ENCODE measurements around the gene HAS3.

Gene HAS3

GRCh38 chr16:69108064-69108904 is 2.8 kb downstream of the HAS3 start:
- ATAC-seq (replicated peaks) (no peak), DNase-seq (no peak)
- Mint-ChIP-seq H3K4me1 (peaks cover 22 to 38% of the 10 kb centered on the region in 2 donors), H3K4me3 (no peak overlapping the region), H3K36me3 (peaks cover 31 to 49% of the 10 kb centered on the region in 2 donors), H3K27ac (no peak overlapping the region), H3K9me3 (no peaks in the 10 kb centered on the region), H3K27me3 (peaks cover 39 to 44% of the 10 kb centered on the region in 2 donors)

DNA sequence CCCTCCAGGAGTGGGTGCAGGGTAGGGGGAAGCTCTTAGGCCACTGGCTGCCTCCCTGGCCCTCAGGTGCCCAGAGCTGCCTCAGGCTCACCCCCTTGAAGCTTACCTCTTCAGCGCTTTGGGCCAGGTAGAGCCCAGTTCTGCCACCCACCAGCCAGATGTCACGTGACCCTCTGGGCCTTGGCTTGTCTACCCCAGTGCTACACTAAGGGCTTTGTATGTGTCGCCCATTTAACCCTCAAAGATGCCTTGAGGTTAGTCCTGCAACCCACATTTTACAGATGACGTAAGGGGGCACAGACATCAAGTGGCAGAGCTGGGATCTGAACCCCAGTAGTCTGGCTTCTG is 3.4 kb downstream of the HAS3 start:
- H3K27me3 Mint-ChIP-seq: peaks cover 36 to 44% of the 10 kb centered on the region in 2 donors

GRCh38 chr16:69109486-69110270 is 4.2 kb downstream of the HAS3 start:
- peaks cover 25 to 39% of the 10 kb centered on the region in 2 donors for H3K4me1 Mint-ChIP-seq
- H3K4me3 Mint-ChIP-seq: no peak overlapping the region
- peaks cover 33 to 57% of the 10 kb centered on the region in 2 donors for H3K36me3 Mint-ChIP-seq
- H3K27ac Mint-ChIP-seq: peak overlapping the region; percentile 56
- H3K27me3 Mint-ChIP-seq: peaks cover 32 to 40% of the 10 kb centered on the region in 2 donors
- ATAC-seq (replicated peaks) (no peak), DNase-seq (no peak)
- no peaks in the 10 kb centered on the region for H3K9me3 Mint-ChIP-seq

More for the DNA sequence above, 3.4 kb downstream of the HAS3 start:
- Mint-ChIP-seq H3K4me3 (no peak overlapping the region), H3K4me1 (peaks cover 23 to 39% of the 10 kb centered on the region in 2 donors), H3K27ac (no peak overlapping the region), H3K9me3 (no peaks in the 10 kb centered on the region), H3K36me3 (peaks cover 31 to 52% of the 10 kb centered on the region in 2 donors)
- DNase-seq (no peak), ATAC-seq (replicated peaks) (no peak)

- no peak for ATAC-seq (replicated peaks)
- H3K36me3 Mint-ChIP-seq: peaks cover 35 to 60% of the 10 kb centered on the region in 2 donors
- peaks cover 26 to 33% of the 10 kb centered on the region in 2 donors for H3K27me3 Mint-ChIP-seq
- H3K4me1 Mint-ChIP-seq: peaks cover 22 to 36% of the 10 kb centered on the region in 2 donors
- no peak overlapping the region for H3K27ac Mint-ChIP-seq
- no peaks in the 10 kb centered on the region for H3K9me3 Mint-ChIP-seq
- no peak for DNase-seq
- H3K4me3 Mint-ChIP-seq: no peak overlapping the region
Observed at GRCh38 chr16:69110406-69110805, 5.0 kb downstream of the HAS3 start.

DNA sequence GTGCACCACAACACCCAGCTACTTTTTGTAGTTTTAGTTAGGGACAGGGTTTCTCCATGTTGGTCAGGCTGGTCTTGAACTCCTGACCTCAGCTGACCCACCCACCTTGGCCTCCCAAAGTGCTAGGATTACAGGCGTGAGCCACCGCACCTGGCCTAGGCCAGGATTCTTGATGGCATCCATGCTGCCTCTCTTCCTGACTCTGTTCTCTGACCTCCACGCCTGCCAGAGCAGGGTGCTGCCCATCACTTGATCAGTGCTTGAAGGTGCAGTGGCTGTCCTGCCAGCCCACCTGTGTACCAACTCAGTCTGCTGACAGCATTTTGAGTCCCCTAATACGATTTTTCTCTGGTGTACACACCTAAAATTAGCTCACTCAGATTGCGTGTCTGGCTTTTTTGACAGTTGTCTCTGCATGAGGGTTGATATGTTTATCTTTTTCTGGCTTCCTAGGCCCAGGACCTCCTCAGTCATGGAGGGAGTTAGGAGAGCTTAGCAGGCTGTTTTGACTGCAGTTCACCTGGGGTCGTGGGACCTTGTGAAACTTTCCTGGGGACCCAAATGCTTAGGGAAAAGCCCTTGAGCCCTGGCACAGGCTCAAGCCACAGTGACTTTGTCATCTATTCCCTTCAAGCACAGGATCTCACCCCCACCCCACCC is 5.9 kb downstream of the HAS3 start:
- peaks cover 18 to 29% of the 10 kb centered on the region in 2 donors for H3K4me1 Mint-ChIP-seq

GRCh38 chr16:69111876-69112230 is 6.4 kb downstream of the HAS3 start:
- peaks cover 16 to 25% of the 10 kb centered on the region in 2 donors for H3K4me1 Mint-ChIP-seq
- H3K36me3 Mint-ChIP-seq: peaks cover 44 to 64% of the 10 kb centered on the region in 2 donors
- H3K27ac Mint-ChIP-seq: no peak overlapping the region
- DNase-seq (no peak), ATAC-seq (replicated peaks) (no peak)
- no peaks in the 10 kb centered on the region for H3K9me3 Mint-ChIP-seq
- no peak overlapping the region for H3K4me3 Mint-ChIP-seq
- H3K27me3 Mint-ChIP-seq: peaks cover 19 to 24% of the 10 kb centered on the region in 2 donors

More for the DNA sequence above, 5.9 kb downstream of the HAS3 start:
- Mint-ChIP-seq H3K27me3 (peaks cover 21 to 28% of the 10 kb centered on the region in 2 donors), H3K9me3 (no peaks in the 10 kb centered on the region), H3K36me3 (peaks cover 40 to 61% of the 10 kb centered on the region in 2 donors), H3K4me3 (no peak overlapping the region), H3K27ac (no peak overlapping the region)
- DNase-seq: no peak
- no peak for ATAC-seq (replicated peaks)

DNA sequence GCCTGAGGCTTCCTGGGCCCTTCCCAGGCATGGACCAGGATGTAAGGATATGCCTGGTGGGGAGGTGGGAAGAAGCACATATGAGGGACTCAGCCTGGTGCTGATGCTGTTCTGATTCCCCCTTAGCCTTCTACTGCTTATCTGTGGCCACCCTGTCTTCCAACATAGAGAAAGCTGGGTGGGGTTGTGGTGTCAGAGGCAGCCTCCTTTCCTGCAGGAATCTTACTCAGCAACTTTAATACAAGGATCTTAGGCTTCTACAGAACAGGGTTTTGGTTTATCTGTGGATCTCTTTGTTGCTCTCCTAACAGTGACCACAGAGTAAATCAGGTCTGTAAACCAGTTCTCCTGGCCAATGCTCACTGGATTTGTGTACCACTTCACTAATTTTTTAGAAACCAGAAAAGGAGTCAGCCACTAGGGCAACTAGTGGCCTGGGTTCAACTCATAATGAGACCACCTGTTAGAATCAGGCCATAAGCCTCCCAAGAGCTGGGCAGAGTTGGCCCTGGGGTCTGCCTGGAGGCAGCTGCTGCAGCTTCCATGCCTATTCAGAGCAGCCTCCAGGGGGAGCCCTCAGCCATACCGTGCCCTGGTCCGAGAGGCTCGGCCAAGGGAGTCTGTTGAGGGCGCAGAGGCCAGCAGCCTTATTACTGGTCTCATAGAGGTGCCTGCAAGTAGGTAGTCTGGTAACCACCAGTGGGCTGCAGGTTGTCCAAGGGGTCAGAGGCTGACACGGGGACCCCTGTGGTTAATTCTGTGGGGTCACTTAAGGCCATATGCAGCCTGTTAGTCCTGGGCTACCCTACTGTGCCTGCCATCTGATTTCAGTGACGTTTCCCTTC is 7.1 kb downstream of the HAS3 start:
- Mint-ChIP-seq H3K27ac (no peak overlapping the region), H3K27me3 (peaks cover 14 to 17% of the 10 kb centered on the region in 2 donors), H3K9me3 (no peaks in the 10 kb centered on the region), H3K4me1 (peaks cover 11 to 18% of the 10 kb centered on the region in 2 donors), H3K4me3 (no peak overlapping the region), H3K36me3 (peaks cover 45 to 62% of the 10 kb centered on the region in 2 donors)
- peak; percentile 90 to 91 for ATAC-seq (replicated peaks)
- DNase-seq: no peak

DNA sequence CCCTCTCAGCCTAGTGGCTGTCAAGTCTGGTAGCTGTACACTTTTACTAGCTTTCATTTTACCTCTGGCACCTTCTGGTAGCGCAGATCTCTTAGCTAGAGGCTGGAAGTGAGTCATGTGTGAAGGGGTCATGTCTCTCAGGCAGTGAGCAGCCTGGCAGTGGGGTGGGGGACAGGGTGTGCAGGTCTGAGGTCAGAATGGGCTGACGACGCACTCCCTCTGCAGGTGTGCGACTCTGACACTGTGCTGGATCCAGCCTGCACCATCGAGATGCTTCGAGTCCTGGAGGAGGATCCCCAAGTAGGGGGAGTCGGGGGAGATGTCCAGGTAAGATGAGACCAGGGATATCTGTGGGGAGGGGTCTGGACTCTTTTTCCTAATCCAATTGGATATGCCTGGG is 7.8 kb downstream of the HAS3 start:
- peaks cover 8 to 10% of the 10 kb centered on the region in 2 donors for H3K27me3 Mint-ChIP-seq
- H3K36me3 Mint-ChIP-seq: peaks cover 47 to 63% of the 10 kb centered on the region in 2 donors
- DNase-seq: no peak
- H3K4me3 Mint-ChIP-seq: no peak overlapping the region
- H3K27ac Mint-ChIP-seq: no peak overlapping the region
- H3K9me3 Mint-ChIP-seq: no peaks in the 10 kb centered on the region
- peaks cover 6 to 11% of the 10 kb centered on the region in 2 donors for H3K4me1 Mint-ChIP-seq
- peak in 1 of 2 donors; percentile 10 for ATAC-seq (replicated peaks)

- Mint-ChIP-seq H3K4me3 (no peak overlapping the region), H3K36me3 (peaks cover 39 to 63% of the 10 kb centered on the region in 2 donors), H3K27me3 (peaks cover 3 to 4% of the 10 kb centered on the region in 2 donors), H3K4me1 (peaks cover 5 to 10% of the 10 kb centered on the region in 2 donors), H3K9me3 (no peaks in the 10 kb centered on the region), H3K27ac (no peak overlapping the region)
- DNase-seq (no peak), ATAC-seq (replicated peaks) (no peak)
Observed at GRCh38 chr16:69114346-69114975, 9.0 kb downstream of the HAS3 start.

DNA sequence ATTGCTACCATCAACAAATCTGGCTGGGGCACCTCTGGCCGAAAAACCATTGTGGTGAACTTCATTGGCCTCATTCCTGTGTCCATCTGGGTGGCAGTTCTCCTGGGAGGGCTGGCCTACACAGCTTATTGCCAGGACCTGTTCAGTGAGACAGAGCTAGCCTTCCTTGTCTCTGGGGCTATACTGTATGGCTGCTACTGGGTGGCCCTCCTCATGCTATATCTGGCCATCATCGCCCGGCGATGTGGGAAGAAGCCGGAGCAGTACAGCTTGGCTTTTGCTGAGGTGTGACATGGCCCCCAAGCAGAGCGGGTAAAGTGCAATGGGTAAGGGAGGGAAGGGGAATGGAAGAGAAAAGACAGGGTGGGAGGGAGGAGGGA is 9.5 kb downstream of the HAS3 start:
- Mint-ChIP-seq H3K9me3 (no peaks in the 10 kb centered on the region), H3K36me3 (peaks cover 36 to 62% of the 10 kb centered on the region in 2 donors), H3K4me3 (no peak overlapping the region), H3K4me1 (peaks cover 5 to 10% of the 10 kb centered on the region in 2 donors), H3K27ac (peak overlapping the region; percentile 22), H3K27me3 (no peaks in the 10 kb centered on the region)
- ATAC-seq (replicated peaks) (no peak), DNase-seq (no peak)

GRCh38 chr16:69115361-69115760 is 9.9 kb downstream of the HAS3 start:
- no peak for DNase-seq
- Mint-ChIP-seq H3K4me1 (peaks cover 5 to 10% of the 10 kb centered on the region in 2 donors), H3K27ac (no peak overlapping the region), H3K27me3 (no peaks in the 10 kb centered on the region), H3K4me3 (no peak overlapping the region), H3K36me3 (peaks cover 37 to 64% of the 10 kb centered on the region in 2 donors), H3K9me3 (no peaks in the 10 kb centered on the region)
- ATAC-seq (replicated peaks): no peak

- no peaks in the 10 kb centered on the region for H3K27me3 Mint-ChIP-seq
- DNase-seq (no peak), ATAC-seq (replicated peaks) (no peak)
- H3K36me3 Mint-ChIP-seq: peaks cover 34 to 62% of the 10 kb centered on the region in 2 donors
- H3K4me3 Mint-ChIP-seq: no peak overlapping the region
- H3K9me3 Mint-ChIP-seq: no peaks in the 10 kb centered on the region
- H3K4me1 Mint-ChIP-seq: peaks cover 5 to 10% of the 10 kb centered on the region in 2 donors
- no peak overlapping the region for H3K27ac Mint-ChIP-seq
Observed at GRCh38 chr16:69115837-69116236, 10.4 kb downstream of the HAS3 start.

DNA sequence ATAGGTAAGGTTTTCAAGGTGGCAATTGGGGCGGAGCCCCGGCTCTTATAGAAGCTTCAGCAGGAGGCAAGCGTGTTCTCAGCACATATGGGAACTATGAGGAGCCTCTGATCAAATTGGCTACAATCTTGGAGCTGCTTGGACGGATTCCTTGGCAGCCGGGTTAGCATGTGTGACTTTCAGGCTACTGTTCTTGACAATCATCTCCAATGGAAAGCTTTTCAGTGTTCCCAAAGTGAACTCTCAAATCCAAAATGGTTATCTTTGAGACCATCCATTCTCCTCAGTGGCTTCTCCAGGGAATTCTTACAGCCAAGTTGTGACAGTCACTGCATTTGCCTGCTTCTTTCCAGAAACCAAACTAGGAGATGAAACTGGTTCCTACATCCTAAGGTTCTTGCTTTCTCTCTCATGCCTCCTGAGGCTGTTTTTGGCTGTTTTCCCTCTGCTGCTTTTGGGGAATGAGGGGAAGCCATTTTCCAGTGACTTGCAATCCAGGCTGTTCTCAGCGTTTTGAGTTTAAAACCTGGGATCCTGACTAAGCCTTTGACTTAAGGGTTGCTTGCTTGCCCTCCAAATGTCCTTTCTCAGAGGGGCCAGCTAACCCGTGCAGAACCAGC is 10.9 kb downstream of the HAS3 start:
- DNase-seq: no peak
- peaks cover 5 to 10% of the 10 kb centered on the region in 2 donors for H3K4me1 Mint-ChIP-seq
- no peak overlapping the region for H3K27ac Mint-ChIP-seq
- no peak for ATAC-seq (replicated peaks)
- no peak overlapping the region for H3K4me3 Mint-ChIP-seq
- peaks cover 35 to 65% of the 10 kb centered on the region in 2 donors for H3K36me3 Mint-ChIP-seq
- no peaks in the 10 kb centered on the region for H3K9me3 Mint-ChIP-seq
- no peaks in the 10 kb centered on the region for H3K27me3 Mint-ChIP-seq

Measured in stimulated activated naive B cell treated with anti-CD40 and anti-IgM and Interleukin-4, amounts not matched to agents 10 μg/mL and 1 μg/mL and 100 μg/mL, for 72 hours (primary cell).